Hypothalamus (tissue), 51 donors: ENCODE measurements around the gene ATXN7L1.
"Not testable (repeated sequence)": the region's sequence is repeated elsewhere in the genome, so short reads cannot be mapped to it uniquely, and the experiment has no call there.

Experiments
- DNase-seq, 51 donors: peaks; one replicate each; lab custom pipeline; 2025; lab: John Stamatoyannopoulos, UW

The ATXN7L1 gene

DNA sequence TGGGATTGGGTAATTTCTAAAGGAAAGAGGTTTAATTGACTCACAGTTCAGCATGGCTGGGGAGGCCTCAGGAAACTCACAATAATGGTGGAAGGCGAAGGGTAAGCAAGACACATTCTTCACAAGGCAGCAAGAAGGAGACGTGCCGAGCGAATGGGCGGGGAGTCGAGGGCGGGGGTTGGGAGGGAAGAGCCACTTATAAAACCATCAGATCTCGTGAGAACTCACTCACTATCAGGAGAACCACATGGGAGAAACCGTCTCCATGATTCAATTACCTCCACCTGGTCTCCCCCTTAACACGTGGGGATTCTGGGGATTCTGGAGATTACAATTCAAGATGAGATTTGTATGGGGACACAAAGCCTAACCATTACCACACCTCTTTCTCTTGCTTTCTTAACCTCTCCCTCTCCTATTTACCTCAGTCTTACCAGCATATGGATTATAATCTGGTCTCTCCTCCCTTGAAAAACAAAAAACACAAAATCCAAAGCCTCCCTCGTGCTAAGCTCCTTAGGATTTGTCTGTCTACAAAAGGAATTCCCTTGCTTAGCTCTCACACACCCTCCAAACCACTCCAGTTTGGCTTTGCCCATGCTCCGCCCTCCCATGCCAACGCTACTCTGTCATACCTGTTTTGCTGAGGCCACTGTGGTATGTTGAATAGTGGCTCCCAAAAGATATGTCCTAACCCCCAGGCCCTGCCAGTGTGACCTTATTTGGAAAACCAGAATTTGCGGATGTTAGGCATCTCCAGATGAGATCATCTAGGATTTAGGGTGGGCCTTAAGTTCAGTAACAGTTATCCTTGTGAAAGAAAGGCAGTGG, 275.5 kb downstream of the ATXN7L1 start:
- DNase-seq: no peak

DNA sequence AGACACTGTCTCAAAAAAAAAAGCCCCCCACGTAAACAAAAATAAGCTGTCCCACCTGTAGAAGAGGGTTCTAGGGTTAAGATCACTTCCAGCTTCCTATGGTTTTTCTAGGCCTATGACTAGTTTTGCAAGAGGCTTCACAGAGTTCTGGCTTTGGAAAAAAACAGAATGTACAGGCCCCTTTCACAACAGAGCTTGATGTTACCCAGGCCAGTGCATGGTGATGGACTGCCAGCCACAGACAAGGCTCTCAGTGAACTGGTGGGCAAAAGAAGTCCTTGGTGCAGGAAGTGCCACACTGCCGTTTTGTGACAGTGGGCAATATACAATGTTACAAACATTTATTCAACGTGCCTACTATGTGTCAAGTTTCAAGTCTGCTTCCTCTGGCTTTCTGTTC, 276.8 kb downstream of the ATXN7L1 start:
- no peak for DNase-seq

DNA sequence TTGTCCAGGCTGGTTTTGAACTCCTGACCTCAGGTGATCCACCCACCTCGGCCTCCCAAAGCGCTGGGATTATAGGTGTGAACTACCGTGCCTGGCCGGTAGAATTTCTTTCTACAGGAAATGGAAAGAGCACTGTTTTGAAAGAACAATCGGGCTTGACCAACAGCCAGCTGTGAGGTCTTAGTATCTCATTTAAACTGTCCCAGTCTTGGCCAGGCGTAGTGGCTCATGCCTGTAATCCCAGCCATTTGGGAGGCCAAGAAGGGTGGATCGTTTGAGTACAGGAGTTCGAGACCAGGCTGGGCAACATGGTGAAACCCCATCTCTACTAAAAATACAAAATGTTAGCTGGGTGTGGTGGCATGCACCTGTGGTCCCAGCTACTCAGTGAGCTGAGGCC, 277.3 kb downstream of the ATXN7L1 start:
- not testable (repeated sequence) for DNase-seq

DNA sequence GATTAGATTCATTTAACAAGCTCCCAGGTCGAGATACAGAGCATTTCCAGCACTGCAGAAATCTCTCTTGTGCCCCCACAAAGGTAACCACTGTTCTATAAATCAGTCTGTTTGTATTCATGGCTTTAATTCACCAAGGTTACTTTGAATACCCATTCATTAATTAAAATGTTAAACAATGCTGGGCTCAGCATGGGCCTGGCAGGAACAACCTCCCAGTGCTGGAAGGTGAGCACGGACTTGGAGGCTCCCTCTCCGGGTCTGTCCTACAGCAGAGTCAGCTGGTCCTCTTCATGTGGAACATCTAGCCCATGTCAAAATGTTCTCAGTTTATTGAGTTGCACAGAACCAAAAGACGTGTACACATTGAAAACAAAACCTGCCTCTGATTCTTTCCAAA, 279.5 kb downstream of the ATXN7L1 start:
- DNase-seq: no peak

DNA sequence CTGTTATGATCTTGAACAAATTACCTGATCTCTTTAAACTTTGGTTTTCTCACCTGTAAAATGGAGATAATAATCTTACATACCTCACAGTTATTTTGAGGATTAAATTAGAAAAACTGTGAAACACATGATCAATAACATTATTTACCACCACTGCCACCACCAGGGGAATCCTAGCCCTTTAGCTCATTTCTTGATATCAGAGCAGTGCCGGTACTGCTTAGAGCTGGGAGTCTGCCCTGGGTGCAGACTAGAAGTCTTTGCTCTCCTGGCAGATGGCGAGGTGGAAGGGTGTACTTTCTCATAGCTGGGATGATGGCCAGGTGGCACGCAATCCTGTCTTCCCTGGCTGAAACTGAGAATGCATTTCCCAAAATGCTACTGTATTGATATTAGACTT, 282.4 kb downstream of the ATXN7L1 start:
- DNase-seq: no peak

DNA sequence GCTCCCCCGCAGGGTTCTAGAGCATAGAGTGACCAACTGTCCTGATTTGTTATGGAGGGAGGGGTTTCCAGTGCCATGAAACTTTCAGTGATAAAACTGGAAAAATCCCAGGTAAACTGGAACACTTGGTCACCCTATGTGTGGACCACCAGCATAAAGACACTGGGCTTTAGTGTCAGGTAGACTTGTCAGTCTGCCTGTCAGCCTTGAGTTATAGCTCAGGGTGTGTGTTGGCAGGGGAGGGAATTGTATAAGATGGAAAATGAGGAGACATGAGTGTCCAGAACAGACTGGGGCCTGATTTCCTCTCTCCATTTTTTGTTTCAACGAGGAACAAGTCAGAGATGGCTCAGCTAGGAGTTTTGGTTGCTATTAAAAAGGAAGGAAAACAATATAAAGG, 284.9 kb downstream of the ATXN7L1 start:
- no peak for DNase-seq

DNA sequence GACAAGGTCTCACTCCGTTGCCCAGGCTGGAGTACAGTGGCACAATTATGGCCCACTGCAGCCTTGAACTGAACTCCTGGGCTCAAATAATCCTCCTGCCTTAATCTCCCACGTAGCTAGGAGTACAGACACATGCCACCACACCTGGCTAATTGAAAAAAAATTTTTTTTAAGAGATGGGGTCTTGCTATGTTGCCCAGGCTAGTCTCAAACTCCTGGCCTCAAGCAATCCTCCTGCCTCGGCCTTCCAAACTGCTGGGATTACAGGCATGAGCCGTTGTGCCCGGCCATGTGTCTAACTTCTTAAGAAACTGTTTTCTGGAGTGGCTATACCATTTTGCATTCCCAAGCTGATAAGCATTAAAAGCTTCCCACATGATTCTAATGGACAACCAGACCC, 285.6 kb downstream of the ATXN7L1 start:
- DNase-seq: no peak

DNA sequence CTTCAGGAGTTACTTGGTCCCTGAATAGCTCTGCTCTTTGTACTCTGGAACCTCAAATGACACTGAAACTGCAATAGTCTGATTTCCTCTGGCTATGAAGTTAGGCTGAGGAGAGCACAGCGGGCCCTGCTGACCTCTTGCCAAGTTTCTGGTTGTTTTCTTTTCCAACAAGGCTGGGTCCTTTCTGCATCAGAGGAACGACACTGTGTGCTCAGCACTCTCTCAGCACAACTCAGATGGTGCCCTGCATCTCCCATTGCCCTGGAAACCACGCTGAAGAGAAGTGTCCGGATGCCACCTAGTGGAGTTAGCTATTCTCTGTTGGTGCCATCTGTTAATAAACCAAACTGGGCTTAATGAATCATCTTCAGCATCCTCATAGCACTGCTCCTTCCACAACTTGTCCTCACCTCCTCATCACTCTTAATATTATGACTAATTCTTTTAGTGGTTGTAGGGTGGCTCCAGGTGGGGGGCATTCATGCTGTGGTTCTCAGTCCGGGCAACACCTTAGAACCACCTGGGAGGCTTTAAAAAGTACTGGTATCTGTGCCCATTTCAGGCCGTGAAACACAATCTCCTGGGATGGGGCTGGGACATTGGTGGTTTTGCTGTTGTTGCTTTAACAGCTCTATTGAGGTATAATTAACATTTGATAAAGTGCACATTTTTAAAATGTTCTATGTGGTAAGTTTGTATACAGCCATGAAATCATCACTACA, 286.9 kb downstream of the ATXN7L1 start:
- peak in 46 of 51 donors; percentile 6 to 88 (median 64) for DNase-seq

DNA sequence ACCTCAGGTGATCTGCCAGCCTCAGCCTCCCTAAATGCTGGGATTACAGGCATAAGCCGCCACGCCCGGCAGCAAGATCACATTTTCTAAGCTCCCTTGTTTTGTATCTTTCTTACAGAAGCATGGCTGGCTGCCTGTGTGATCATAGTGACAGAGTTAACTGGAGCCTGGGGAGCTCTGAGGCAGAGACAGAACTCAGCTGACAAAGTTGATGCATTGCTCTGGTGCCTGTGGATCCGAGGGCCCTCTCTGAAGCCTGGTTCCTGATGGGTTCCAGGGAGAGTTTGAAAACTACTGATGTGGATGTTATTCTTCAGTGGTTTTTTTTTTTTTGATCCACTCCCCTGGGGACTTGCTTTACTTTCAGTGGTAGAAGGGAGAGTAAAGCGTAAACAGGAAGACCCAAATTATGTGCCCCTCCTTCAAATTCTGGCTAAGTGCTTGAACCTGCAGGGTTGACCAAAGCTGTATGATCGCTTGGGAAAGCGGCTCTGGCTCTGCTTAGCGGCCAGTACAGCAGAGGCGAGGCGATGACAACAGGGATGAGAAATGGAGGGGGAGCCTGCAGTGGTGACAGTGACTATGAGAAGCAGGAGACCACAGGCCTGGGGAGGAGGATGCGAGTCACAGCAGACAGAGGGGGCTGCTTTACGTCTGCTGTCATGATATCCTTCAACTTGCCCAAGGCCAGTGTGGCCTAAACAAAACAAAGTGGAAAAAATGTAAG, 288.3 kb downstream of the ATXN7L1 start:
- no peak for DNase-seq

DNA sequence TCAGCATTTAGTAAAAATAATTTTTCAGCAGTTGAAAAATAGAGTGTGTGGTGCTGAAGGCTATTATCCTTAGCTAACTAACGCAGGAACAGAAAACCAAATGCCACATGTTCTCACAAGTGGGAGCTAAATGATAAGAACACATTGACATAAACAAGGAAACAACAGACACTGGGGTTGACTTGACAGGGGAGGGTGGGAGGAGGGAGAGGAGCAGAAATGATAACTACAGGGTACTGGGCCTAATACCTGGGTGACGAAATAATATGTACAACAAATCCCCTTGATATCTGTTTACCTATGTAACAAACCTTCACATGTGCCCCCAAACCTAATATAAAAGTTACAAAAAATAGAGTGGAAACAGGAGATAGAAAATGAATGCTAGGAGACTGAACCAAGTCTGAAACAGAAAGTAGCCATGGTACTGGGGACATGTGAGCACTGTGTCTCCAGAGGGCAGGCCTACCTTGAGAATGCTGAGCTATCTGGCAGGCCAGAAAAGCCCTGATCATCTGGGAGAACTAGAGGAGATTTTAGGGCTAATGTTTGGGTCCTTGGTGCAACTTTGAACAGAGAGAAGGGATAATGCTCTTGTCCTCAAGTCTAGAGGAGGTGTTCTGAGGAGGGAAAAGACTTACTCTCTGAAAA, 290.4 kb downstream of the ATXN7L1 start:
- no peak for DNase-seq

DNA sequence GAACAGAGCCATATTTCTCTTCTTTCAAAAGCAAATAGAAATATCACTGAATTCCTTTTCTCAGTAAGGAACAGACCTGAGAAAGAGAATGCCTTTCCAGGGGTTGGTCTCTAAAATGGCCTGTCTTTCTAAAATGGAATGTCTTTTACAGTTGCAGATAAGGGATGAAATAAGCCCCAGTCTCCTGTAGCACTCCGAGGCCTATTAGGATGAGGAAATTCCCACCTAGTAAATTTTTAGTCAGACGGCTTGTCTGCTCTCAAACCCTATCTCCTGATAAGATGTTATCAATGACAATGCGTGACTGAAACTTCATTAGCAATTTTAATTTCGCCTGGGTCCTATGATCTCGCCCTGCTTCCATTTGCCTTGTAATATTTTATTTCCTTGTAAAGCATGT, 292.2 kb downstream of the ATXN7L1 start:
- DNase-seq: no peak

DNA sequence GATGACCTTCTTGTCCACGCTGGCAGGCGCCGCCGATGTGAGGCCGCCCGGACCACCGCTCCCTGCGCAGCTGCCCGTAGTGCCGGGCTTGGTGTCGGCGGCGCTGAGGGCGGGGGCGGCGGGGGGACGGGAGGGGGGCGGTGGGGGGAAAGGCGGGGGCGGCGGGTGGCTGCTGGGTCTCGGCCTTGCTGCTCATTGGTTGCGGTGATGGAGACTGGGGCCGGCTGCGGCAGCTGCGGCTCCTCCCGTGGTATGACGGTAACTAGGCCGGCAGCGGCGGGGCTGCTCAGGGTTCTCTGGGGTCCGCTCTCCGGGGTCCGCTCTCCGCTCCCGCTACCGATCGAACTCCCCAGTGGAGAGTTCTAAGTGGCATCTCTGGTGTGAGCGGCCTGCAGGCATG, 293.3 kb downstream of the ATXN7L1 start:
- DNase-seq: peak in 1 of 51 donors; percentile 7

DNA sequence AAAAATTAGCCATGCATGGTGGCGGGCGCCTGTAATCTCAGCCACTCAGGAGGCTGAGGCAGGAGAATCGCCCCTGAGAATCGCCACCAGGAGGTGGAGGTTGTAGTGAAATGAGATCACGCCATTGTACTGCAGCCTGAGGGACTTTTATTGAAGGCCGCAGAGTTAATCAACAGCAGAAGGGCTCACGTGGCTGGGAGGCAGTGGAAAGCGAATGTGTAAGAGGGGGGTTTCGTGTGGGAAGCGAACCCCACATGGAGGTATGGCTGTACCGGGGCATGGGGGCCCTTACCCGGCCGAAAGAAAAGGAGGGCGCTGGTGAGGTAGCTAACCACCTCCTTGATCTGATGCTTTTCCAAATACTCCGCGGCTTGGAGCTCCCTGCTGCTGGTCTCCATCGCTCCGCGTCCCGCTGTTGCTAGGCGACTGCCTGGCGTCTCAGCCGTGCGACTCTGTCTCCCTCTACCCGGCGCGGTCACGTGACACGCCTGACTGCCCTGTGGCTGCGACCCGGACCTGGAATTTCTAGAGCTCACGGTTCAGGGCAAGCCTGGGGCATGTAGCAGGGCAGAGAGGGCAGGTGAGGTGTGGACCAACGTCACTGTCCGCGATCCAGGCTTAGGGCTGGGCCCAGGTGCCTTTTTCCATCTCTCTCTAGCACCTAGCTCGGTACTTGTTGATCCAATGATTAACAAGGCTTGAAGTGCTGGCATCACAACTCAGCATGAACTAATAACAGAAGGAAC, 295.2 kb downstream of the ATXN7L1 start, which contains the start of gene EFCAB10:
Gene EFCAB10 (minus strand): TSS at position 428 of the 746 bp plus-strand sequence. CDS start 30 bp downstream, at position 398.
- peak in 48 of 51 donors; percentile 11 to 86 (median 65) for DNase-seq

DNA sequence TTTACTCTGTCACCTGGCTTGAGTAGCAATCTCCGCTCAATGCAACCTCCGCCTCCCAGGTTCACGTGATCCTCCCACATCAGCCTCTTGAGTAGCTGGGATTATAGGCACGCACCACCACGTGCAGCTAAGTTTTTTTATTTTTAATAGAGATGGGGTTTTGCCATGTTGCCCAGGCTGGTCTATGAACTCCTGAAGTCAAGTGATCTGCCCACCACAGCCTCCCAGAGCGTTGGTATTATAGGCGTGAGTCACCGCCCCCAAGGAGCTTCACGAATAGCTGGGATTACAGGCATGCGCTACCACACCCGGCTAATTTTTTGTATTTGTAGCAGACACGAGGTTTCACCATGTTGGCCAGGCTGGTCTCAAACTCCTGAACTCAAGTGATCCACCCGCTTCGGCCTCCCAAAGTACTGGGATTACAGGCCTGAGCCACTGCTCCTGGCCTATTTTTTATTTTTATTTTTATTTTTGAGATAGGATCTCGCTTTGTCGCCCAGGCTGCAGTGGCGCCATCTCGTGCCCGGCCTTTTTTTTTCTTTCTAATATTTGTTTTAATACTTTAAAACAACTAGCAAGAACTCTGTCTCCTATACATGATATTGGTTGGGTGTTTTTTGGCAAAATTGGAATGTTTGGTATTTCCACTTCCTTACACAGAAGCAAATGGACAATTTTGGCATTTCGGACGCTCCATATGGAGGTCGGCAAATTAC, 296.2 kb downstream of the ATXN7L1 start:
- no peak for DNase-seq

DNA sequence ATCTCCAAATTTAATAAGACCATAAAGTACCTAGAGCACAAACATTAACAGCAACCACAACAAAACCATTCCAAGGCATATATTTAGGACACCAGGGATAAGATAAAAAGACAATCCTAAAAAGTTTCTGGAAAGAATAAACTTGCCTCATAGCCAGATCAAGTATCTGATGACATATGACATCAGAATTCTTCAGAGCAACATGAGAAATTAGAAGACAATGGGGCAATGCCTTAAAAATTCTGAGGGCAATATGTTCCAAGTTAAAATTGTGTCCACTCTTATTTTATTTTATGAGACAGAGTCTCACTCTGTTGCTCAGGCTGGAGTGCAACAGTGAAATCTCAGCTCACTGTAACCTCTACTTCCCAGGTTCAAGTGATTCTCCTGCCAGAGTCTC, 297.9 kb downstream of the ATXN7L1 start:
- DNase-seq: no peak

DNA sequence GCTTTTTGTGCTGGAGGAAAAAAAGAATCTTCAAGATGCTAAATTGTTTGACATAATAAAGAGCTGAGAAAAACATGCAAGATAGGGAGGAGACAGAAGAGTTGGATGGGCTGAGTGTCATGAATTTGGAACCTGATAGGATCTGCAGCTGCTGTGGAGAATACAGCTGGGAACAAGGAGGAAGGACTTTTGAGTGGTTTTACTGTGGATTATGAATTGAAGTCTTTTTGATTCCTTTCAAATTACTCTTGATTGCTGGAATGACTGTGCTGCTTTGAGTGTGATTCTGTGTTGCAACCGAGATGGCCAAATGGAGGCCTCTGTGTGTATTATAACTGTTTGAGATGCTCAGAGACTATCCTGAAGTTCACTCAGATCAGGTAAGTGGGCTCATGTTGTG, 299.1 kb downstream of the ATXN7L1 start:
- no peak for DNase-seq

DNA sequence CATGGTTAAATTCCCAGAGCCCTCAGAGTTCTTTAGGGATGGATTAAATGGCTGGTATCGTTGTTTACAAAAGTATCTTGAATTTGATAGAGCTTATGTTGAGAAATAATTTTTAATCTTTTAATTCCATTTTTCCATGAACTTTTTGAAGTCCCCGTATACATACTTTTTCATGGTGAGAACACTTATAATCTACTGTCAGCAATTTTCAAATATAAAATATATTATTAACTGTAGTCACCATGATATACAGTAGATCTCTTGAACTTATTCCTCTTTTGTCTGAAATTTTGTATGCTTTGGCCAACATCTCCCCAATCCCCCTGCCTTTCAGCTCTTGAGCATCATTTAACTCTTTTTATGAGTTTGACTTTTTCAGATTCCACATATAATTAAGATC, 304.5 kb downstream of the ATXN7L1 start:
- no peak for DNase-seq

DNA sequence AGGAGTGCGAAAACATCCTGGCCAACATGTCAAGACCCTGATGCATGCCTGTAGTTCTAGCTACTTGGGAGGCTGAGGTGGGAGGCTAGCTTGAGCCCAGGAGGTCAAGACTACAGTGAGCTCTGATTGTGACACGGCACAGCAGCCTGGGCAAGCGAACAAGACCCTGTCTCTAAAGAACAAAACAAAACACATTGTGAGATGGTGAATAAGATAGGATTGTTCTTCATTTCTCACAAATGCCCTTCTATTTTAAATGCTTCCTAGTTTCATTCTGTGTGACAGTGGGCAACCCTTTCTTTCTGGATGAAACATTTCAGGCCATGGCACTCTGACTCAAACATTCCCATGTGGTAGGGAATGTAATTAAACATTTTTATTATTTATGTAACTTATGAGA, 308.6 kb downstream of the ATXN7L1 start:
- DNase-seq: no peak

DNA sequence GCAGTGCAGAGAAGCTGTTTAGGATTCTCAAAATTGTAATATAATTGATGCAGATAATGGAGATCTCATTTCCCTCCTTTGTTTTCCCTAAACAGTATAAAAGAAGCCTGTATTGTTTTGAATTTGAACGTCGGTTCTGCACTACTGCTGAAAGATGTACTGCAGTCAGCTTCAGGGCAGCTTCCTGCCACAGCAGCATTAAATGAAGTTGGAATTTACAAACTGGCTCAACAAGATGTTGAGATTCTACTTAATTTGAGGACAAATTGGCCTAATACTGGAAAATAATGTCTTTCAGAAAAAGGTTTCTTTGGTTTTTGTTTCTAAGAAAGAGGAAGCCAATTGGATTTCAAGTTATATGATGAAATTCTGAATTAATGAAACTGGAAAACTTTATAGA, 309.4 kb downstream of the ATXN7L1 start:
- DNase-seq: no peak
